NB4 (cell line): ENCODE measurements around the gene WDR48.

Experiments
- CTCF ChIP-seq: IDR thresholded peaks from one replicate; pipeline ENCODE4 v1.5.1; 2012; ENCODE audit warnings: low read depth, low read length
- MYC ChIP-seq: IDR thresholded peaks from 2 replicates; pipeline ENCODE4 v1.6.1; 2011; ENCODE audit warnings: low read depth, low read length
- POLR2A ChIP-seq: IDR thresholded peaks from 2 replicates; pipeline ENCODE4 v1.6.1; 2011; ENCODE audit warnings: mild to moderate bottlenecking; ENCODE audit not compliant: insufficient read length; ENCODE audit errors: extremely low read depth

GRCh38 chr3:39137435-39137936 lies 85.7 kb downstream of the WDR48 start:
- TF ChIP-seq CTCF: no peak
- TF ChIP-seq POLR2A: no peak
- no peak for TF ChIP-seq MYC
